ENCODE measurements around the gene SLC1A2.

The SLC1A2 gene

DNA sequence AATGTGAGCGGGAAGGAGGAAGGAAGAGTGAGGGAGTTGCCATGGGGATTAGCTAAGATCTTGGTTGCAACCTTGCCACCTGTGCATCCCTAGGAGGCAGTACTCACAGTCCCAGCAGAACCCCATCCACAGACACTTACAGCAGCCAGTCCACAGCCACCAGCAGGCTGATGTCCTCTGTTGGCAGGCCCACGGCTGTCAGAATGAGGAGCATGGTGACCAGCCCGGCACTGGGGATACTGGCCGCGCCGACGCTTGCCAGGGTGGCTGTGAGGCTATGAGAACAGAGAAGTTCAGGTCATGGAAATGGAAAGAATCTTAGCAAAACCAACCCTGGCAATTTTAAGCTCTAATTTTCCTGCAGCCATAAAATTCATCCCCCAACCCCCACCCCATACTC is 138.6 kb downstream of the SLC1A2 start:
- H3K27me3 ChIP-seq (ENCODE audit: insufficient read depth, poor library complexity, severe bottlenecking) = no peaks in the 10 kb centered on the region
- H3K27ac ChIP-seq (replicated peaks) = no peak overlapping the region
- no peak for TF ChIP-seq CTCF (IDR thresholded peaks at IDR 0.05; ENCODE audit: insufficient read depth, low read length)

DNA sequence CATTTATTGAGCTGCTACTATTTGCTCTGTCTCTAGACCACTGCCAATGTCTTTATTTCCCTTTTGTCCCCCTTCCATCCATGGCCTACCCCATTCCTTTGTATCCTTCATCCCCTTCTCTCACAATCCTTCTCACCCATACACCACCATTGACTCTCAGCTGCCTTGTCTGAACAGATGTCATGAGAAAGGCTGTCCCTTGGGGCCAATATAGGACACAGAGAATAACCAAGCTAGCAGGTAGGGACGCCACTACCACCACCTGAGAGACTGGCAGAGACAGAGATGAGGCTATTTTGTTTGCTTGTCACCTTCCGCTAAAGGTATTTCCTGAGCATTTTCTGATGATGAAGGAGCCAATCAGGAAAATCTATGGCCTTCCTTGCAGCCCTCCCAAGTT is 141.5 kb downstream of the SLC1A2 start:
- TF ChIP-seq POLR2AphosphoS5 (IDR thresholded peaks at IDR 0.05; ENCODE audit: low read depth) = no peak
- no peak for TF ChIP-seq CTCF (IDR thresholded peaks at IDR 0.05; ENCODE audit: insufficient read depth, low read length)
- TF ChIP-seq GABPA (IDR thresholded peaks at IDR 0.05; ENCODE audit: low read depth) = no peak
- Histone ChIP-seq H3K27me3 (ENCODE audit: insufficient read depth, poor library complexity, severe bottlenecking) (no peaks in the 10 kb centered on the region), H3K4me3 (replicated peaks; ENCODE audit: insufficient read depth, low read length) (no peak overlapping the region), H3K27ac (replicated peaks) (no peak overlapping the region)
- DNase-seq (ENCODE audit: low read depth in 1 of 2, low spot score in 1 of 2) = no peak

More for the DNA sequence above, 138.6 kb downstream of the SLC1A2 start:
- no peak overlapping the region for H3K4me3 ChIP-seq (replicated peaks; ENCODE audit: insufficient read depth, low read length)
- DNase-seq (ENCODE audit: low read depth in 1 of 2, low spot score in 1 of 2) = no peak

DNA sequence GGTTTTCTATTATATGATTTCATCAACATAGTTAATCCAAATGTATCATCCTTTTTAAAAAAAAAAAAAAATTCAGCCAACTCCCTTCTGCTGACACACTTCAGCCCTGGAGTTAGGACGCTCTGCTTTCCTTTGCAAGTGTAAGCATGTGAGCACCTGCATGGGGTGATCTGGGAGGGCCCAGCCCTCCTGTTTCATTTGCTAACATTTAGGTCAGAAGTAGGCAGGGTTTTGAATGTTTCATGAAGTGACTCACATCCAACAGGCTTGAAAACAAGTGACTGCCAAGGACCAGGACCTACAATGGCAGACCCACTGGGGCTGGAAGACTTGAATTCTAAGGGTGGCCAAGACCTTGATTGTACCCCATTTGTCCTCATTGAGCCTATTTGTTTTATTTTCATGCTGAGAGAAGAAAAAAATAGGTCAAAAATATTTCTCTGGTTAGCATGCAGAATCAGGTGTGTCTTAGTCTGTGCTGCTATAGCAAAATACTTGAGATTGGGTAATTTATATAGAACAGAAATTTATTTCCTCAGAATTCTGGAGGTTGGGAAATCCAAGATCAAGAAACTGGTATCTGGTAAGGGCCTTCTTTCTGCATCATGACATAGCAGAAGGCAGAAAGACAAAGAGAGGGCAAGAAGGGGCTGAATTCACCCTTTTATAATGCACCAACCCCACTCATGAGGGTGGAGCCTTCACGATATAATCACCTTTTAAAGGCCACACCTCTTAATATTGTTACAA is 142.8 kb downstream of the SLC1A2 start:
- TF ChIP-seq, protein P1, sequence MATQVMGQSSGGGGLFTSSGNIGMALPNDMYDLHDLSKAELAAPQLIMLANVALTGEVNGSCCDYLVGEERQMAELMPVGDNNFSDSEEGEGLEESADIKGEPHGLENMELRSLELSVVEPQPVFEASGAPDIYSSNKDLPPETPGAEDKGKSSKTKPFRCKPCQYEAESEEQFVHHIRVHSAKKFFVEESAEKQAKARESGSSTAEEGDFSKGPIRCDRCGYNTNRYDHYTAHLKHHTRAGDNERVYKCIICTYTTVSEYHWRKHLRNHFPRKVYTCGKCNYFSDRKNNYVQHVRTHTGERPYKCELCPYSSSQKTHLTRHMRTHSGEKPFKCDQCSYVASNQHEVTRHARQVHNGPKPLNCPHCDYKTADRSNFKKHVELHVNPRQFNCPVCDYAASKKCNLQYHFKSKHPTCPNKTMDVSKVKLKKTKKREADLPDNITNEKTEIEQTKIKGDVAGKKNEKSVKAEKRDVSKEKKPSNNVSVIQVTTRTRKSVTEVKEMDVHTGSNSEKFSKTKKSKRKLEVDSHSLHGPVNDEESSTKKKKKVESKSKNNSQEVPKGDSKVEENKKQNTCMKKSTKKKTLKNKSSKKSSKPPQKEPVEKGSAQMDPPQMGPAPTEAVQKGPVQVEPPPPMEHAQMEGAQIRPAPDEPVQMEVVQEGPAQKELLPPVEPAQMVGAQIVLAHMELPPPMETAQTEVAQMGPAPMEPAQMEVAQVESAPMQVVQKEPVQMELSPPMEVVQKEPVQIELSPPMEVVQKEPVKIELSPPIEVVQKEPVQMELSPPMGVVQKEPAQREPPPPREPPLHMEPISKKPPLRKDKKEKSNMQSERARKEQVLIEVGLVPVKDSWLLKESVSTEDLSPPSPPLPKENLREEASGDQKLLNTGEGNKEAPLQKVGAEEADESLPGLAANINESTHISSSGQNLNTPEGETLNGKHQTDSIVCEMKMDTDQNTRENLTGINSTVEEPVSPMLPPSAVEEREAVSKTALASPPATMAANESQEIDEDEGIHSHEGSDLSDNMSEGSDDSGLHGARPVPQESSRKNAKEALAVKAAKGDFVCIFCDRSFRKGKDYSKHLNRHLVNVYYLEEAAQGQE (IDR thresholded peaks at IDR 0.05; ENCODE audit: insufficient replicate concordance, low read depth) = no peak
- TF ChIP-seq CTCF (IDR thresholded peaks at IDR 0.05; ENCODE audit: insufficient read depth, low read length) (no peak), POLR2AphosphoS5 (IDR thresholded peaks at IDR 0.05; ENCODE audit: low read depth) (no peak), GABPA (IDR thresholded peaks at IDR 0.05; ENCODE audit: low read depth) (no peak), SPI1 (IDR thresholded peaks at IDR 0.05; ENCODE audit: borderline replicate concordance, low read depth) (no peak)

DNA sequence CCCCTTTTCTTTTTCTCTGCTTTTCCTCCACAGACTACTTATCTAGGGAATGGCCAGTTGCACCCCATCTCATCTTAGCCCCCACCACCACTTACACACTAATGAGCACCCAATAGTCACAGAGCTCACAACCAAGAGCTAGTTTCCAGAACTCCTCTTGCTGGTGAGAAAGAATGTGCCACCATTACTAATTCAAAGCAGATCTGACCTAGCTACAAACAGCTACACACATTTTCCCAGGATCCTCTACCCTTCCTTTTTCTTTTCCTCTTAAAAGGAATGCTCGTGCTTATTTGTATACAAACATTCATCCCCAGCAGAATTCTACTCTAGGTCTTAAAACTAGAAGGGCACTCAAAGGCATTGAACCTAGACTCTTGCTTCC is 143.6 kb downstream of the SLC1A2 start:
- DNase-seq (ENCODE audit: low read depth in 1 of 2, low spot score in 1 of 2) = no peak
- no peak for TF ChIP-seq SPI1 (IDR thresholded peaks at IDR 0.05; ENCODE audit: borderline replicate concordance, low read depth)
- no peak for TF ChIP-seq CTCF (IDR thresholded peaks at IDR 0.05; ENCODE audit: insufficient read depth, low read length)
- TF ChIP-seq POLR2AphosphoS5 (IDR thresholded peaks at IDR 0.05; ENCODE audit: low read depth) = no peak
- TF ChIP-seq, protein P1 (IDR thresholded peaks at IDR 0.05; ENCODE audit: insufficient replicate concordance, low read depth) = no peak
- TF ChIP-seq GABPA (IDR thresholded peaks at IDR 0.05; ENCODE audit: low read depth) = no peak
- Histone ChIP-seq H3K27ac (replicated peaks) (no peak overlapping the region), H3K4me3 (replicated peaks; ENCODE audit: insufficient read depth, low read length) (no peak overlapping the region), H3K27me3 (ENCODE audit: insufficient read depth, poor library complexity, severe bottlenecking) (no peaks in the 10 kb centered on the region)

More for the DNA sequence above, 142.8 kb downstream of the SLC1A2 start:
- DNase-seq (ENCODE audit: low read depth in 1 of 2, low spot score in 1 of 2) = no peak
- H3K27me3 ChIP-seq (ENCODE audit: insufficient read depth, poor library complexity, severe bottlenecking) = no peaks in the 10 kb centered on the region
- H3K4me3 ChIP-seq (replicated peaks; ENCODE audit: insufficient read depth, low read length) = no peak overlapping the region
- H3K27ac ChIP-seq (replicated peaks) = no peak overlapping the region
